ENCODE measurements around the gene LCE3D.
"Not testable (repeated sequence)": the region's sequence is repeated elsewhere in the genome, so short reads cannot be mapped to it uniquely, and the experiment has no call there.

The LCE3D gene

GRCh38 chr1:152580433-152580832, at the start of gene LCE3D:
Gene LCE3D (minus strand): TSS chr1:152580516. CDS start chr1:152579936, 580 bp downstream.
- DNase-seq (ENCODE audit: low read depth in 2 of 2) = no peak

DNA sequence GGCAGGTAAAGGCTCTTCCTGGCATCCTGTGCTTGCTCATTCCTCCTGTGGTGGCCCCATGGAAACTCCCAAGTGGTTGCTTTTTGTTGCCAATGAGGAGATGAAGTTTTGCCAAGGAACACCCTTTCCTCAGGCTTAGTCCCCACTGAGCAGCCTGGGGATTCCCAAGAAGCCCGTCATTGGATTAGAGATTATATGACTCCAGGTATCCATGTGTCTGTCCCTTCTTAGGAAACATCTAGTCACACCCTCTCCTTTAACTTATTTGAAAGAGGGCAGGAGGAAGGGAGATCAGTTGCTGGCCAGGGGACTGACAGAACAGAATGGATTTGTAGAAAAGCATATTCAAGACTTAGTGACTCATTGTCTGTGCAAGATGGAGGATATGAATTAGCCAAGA, 46.4 kb upstream of the LCE3D start:
- no peak for DNase-seq (ENCODE audit: low read depth in 2 of 2)

DNA sequence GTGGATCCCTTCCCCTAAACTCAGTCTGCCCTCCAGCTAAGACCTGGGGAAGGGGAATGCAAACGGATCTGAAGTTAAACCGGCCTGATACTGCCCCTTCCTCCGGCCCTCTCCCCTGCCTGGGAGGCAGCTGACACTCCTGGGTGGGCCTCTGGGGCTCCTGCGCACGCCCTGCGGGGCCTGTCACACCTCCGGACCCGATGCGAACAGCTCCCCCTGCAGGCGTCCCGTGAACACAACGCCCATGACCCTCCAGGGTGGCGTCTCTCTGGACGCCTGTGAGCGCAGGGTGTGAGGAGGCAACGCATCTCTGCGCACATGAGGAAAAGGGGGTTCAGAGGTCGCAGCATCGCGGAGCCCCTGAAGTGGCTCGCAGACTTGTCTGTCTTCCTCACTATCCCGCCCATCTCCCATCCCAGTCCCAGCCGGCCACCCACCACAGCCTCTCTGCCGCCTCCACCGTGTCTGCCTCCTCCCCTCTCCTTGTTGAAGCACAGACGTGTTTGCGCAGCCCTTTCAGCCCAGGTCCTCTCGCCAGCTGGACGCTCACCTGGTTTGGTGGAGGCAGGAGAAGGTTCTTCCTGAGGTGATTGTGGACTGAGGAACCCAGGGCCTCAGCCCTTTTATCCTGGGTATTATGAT, 43.0 kb upstream of the LCE3D start:
- peak in 1 of 2 experiments; percentile 28 for DNase-seq (ENCODE audit: low read depth in 2 of 2)

DNA sequence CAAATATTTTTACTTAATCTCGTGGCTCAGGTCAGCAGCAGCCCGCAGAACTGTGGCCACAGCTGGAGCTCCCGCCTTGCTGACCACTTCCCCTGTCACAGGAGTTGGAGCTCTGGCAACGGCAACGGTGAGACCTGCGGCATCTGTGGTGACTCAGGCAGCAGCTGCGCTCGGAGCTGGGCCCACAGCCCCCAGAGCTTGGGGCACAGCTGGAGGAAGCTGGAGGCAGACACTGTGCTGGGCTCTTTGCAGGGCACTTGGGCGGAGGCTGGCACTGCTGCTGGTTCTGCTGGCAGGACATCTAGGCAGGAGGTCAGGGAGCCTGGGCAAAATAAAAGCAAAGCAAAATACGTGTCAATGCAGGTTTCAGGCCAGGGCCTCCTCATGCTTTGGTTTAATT, 42.5 kb upstream of the LCE3D start, which contains the start of gene LCE3A:
Gene LCE3A (minus strand): TSS at position 301 of the 400 bp plus-strand sequence. CDS start 0 bp downstream, at position 301.
- DNase-seq (ENCODE audit: low read depth in 2 of 2) = no peak

DNA sequence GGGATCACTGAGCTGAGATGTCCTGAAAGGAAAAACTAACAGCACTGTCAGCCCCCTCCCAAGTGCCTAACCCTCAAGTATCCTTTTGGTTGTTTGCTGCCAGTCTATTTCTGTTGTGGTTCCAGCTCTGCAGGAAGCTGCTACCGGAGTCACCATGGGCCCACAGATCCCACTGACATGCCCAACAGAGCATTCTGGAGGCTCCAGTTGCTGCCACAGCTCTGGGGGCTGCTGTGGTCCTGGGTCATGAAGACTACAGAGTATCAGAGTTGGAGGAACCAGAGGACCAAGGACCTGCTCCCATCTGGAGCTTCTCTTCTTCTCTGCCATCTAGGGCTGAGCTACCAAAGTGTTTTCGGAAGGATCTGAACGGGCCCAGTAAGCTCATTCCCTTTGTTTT, 41.7 kb upstream of the LCE3D start:
- DNase-seq (ENCODE audit: low read depth in 2 of 2) = no peak

DNA sequence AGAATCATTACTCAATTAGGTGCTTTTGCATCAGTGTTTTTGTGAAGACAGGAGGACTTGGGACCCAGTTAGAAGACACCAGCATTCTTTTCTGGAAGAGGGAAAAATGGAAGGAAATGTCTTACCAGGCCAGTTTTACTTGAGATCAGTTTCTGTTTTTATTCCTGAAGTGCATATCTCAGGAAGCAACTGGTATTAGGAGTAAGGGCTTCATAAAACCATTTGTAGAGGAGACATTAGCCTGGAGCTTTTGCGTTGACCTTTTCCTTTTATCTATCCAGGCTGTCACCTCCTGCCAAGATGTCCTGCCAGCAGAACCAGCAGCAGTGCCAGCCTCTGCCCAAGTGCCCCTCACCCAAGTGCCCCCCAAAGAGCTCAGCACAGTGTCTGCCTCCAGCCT, 33.2 kb upstream of the LCE3D start, which contains the start of gene LCE3B:
Gene LCE3B (plus strand): TSS at position 301 of the 400 bp plus-strand sequence. CDS start 0 bp downstream, at position 301.
- no peak for DNase-seq (ENCODE audit: low read depth in 2 of 2)

GRCh38 chr1:152599934-152600333, 19.6 kb upstream of the LCE3D start, which contains the start of gene LCE3C:
Gene LCE3C (plus strand): TSS chr1:152600234. CDS start chr1:152600732, 498 bp downstream.
- DNase-seq (ENCODE audit: low read depth in 2 of 2) = no peak

- no peak for DNase-seq (ENCODE audit: low read depth in 2 of 2)
These were observed 16.7 kb upstream of the LCE3D start for GRCh38 chr1:152596986-152597385.

DNA sequence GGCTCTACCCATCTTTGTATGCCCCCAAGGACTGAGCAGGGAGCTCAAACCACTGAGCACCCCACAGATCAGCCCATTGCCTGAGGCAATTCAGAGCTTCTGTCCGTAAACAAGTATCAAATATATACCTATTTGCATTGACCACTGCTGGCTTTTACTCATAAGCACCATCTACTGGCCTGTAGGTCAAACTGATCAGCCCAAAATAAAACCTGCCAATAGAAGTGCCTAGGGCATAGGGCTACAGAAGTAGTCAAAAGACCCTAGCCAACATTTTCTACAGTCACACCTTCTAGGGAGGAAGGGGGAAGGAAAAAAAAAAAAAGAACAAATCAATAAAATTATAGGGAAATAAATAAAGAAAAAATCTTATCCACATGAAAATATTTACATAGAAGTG, 5.3 kb upstream of the LCE3D start:
- DNase-seq (ENCODE audit: low read depth in 2 of 2) = no peak

DNA sequence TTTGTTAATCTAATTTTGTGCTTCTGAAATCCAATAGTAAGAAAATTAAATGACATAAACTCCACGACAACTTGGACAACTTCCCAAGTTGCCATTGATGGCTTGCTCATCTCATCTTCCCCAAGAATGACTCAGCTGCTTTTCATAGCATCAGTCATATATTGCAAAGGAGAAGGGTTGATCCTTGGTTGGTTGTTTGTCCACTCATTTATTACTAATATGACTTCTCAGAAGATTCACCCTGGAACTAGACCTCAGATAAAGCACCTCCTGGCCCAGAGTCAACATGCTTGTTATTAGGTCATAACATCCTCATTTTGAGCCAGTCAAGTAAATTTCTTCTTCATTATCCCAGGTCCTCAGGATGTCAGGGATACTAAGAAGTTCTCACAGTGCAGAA, 2.3 kb upstream of the LCE3D start:
- no peak for DNase-seq (ENCODE audit: low read depth in 2 of 2)

GRCh38 chr1:152579526-152579925, 790 bp downstream of the LCE3D start:
- DNase-seq (ENCODE audit: low read depth in 2 of 2) = not testable (repeated sequence)

- no peak for DNase-seq (ENCODE audit: low read depth in 2 of 2)
These were observed 3.1 kb downstream of the LCE3D start for GRCh38 chr1:152577168-152577567.

- DNase-seq (ENCODE audit: low read depth in 2 of 2) = no peak
These were observed 13.6 kb downstream of the LCE3D start, which contains the start of gene LCE3E for GRCh38 chr1:152566681-152567080. Gene LCE3E (minus strand): TSS chr1:152566780. CDS start chr1:152566208, 572 bp downstream.

DNA sequence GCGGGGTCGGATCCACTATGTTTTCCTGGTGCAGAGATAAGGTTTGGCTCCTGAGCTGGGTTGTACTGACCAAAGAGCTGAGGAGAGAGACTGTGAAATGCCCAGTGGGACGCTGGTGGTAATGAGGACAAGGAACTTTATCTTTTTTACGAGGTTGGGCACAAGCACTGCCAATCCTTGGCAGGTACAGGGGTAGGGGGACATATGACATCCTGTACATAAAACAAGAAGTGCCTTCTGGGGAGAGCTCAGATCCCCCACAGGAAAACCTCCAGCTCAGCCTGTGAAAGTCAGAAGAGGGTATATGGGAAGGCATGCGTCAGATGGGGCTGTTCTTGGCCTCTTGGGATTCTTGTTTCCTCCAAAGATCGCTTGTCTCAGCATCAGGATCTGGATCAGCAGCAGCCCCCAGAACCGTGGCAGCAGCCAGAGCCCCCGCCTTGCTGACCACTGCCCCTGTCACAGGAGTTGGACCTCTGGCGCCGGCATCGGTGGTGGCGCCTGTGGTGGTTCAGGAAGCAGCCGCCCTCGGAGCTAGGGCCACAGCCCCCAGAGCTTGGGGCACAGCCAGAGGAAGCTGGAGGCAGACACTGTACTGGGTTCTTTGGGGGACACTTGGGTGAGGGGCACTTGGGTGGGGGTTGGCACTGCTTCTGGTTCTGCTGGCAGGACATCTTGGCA, 14.6 kb downstream of the LCE3D start:
- DNase-seq (ENCODE audit: low read depth in 2 of 2) = no peak

GRCh38 chr1:152565115-152565514, 15.2 kb downstream of the LCE3D start:
- no peak for DNase-seq (ENCODE audit: low read depth in 2 of 2)

GRCh38 chr1:152548358-152548757, 32.0 kb downstream of the LCE3D start:
- not testable (repeated sequence) for DNase-seq (ENCODE audit: low read depth in 2 of 2)

DNA sequence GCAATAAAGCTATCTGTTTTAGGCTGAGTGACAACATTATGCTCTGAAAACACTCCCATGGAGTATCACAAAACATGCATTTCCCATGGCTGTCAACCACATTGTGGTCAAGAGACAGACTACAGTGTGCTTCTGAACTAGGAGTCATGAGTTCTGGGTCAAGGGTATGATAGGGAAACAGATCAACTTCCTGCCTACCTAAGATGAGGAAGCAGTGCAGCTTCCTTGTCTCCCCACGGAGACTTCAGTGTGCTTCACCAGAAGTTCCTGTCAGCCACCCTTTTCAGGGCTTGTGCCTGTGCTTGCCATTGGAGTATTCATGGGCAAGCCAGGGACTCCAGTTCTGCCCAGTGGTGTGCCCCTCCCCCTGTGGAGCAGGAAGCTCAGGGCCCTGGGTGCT, 33.6 kb downstream of the LCE3D start:
- DNase-seq (ENCODE audit: low read depth in 2 of 2) = no peak

GRCh38 chr1:152543820-152544219, 36.5 kb downstream of the LCE3D start:
- no peak for DNase-seq (ENCODE audit: low read depth in 2 of 2)

GRCh38 chr1:152539901-152540300, 40.4 kb downstream of the LCE3D start:
- DNase-seq (ENCODE audit: low read depth in 2 of 2) = no peak

DNA sequence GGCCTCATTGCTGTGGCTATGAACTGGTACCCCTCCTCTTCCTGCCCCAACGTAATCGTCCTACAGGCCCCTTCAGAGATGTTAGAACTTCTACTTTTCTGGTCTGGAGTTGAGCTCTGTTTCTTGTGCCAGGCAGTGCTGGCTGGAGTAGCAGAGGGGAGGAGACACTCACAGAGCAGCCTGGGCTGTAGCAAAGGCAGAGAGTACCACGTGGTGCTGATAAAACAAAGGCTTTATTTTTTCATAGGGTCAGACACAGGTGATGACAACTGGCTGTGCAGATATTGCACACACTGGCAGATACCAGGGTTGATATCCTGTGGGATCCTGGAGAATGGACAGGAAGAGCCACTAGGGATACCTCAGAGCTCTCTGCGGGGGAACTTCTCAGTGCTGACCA, 42.8 kb downstream of the LCE3D start:
- no peak for DNase-seq (ENCODE audit: low read depth in 2 of 2)

DNA sequence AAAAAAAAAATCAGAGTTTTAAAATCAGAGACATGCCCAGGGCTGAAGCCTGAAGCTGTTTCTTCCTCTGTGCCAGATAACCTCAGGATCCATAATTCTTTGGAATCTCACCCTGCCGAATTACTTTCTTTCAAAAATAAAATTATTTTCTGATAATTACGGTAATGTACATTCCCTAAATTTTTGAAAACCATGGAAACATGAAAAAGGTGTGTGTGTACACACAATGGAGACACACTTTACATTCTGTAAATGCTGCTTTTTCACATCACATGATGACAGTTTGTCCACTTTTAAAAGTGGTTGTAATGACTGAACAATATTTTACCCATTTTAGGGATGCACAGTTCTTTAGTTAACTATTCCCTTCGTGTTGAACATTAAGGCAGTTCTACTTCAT, 44.5 kb downstream of the LCE3D start:
- DNase-seq (ENCODE audit: low read depth in 2 of 2) = no peak

- DNase-seq (ENCODE audit: low read depth in 2 of 2) = peak in 1 of 2 experiments; percentile 49
These were observed 46.9 kb downstream of the LCE3D start for GRCh38 chr1:152533327-152533938.
